GM21717 (cell line): ENCODE results near the gene FAP.
A peak's percentile ranks its signal among the peaks of the same experiment; 100 is the strongest.

ENCODE experiments used
- ATAC-seq: cut with Tn5 transposase; IDR thresholded peaks from one replicate; pipeline ENCODE4 v1.9.1; 2021; ENCODE audit warnings: mild to moderate bottlenecking, moderate library complexity; ENCODE audit not compliant: unreplicated experiment

Gene FAP

GRCh38 chr2:162188451-162188850 is 54.8 kb downstream of the FAP start:
- ATAC-seq: no peak

GRCh38 chr2:162185541-162186232 is 57.6 kb downstream of the FAP start:
- ATAC-seq: no peak

- no peak for ATAC-seq
These were observed 58.3 kb downstream of the FAP start for GRCh38 chr2:162184821-162185450.

GRCh38 chr2:162184359-162184758 is 58.9 kb downstream of the FAP start:
- no peak for ATAC-seq

- no peak for ATAC-seq
These were observed 60.9 kb downstream of the FAP start for GRCh38 chr2:162182395-162182794.

- no peak for ATAC-seq
These were observed 65.9 kb downstream of the FAP start for GRCh38 chr2:162177301-162177700.

- no peak for ATAC-seq
These were observed 67.5 kb downstream of the FAP start for GRCh38 chr2:162175714-162176113.

GRCh38 chr2:162174746-162175145 is 68.5 kb downstream of the FAP start:
- ATAC-seq: no peak

GRCh38 chr2:162172802-162173370 is 70.4 kb downstream of the FAP start:
- no peak for ATAC-seq

GRCh38 chr2:162166745-162167144 is 76.5 kb downstream of the FAP start:
- no peak for ATAC-seq

- ATAC-seq: peak; percentile 61
These were observed 77.1 kb downstream of the FAP start for GRCh38 chr2:162166174-162166573.

- ATAC-seq: no peak
These were observed 78.4 kb downstream of the FAP start for GRCh38 chr2:162164802-162165201.

GRCh38 chr2:162159446-162159845 is 83.8 kb downstream of the FAP start:
- no peak for ATAC-seq

GRCh38 chr2:162156149-162156548 is 87.1 kb downstream of the FAP start:
- ATAC-seq: no peak

GRCh38 chr2:162155093-162155492 is 88.2 kb downstream of the FAP start:
- ATAC-seq: no peak

GRCh38 chr2:162153608-162154224 is 89.5 kb downstream of the FAP start:
- peak; percentile 97 for ATAC-seq

GRCh38 chr2:162152147-162152546 is 91.1 kb downstream of the FAP start, which contains the start of gene GCG:
GCG (minus strand) TSS chr2:162152247; CDS start chr2:162149178, 3,069 bp downstream.
- ATAC-seq: no peak

GRCh38 chr2:162149940-162150339 is 93.3 kb downstream of the FAP start:
- ATAC-seq: no peak

- ATAC-seq: no peak
These were observed 93.8 kb downstream of the FAP start for GRCh38 chr2:162149466-162149865.

GRCh38 chr2:162148956-162149355 is 94.3 kb downstream of the FAP start:
- no peak for ATAC-seq

- ATAC-seq: no peak
These were observed 99.3 kb downstream of the FAP start for GRCh38 chr2:162143969-162144368.

GRCh38 chr2:162138310-162138709 is 104.9 kb downstream of the FAP start:
- no peak for ATAC-seq
